ENCODE results near the gene EGLN1.
"Not testable (repeated sequence)": the region's sequence is repeated elsewhere in the genome, so short reads cannot be mapped to it uniquely, and the experiment has no call there.

EGLN1 gene

GRCh38 chr1:231421971-231422797, at the start of gene EGLN1:
TSS of gene EGLN1 (minus strand) at chr1:231422287. CDS start at chr1:231421888, 399 bp downstream.
- peak; percentile 71 for DNase-seq

GRCh38 chr1:231471500-231471899, 49.4 kb upstream of the EGLN1 start:
- DNase-seq: not testable (repeated sequence)

- not testable (repeated sequence) for DNase-seq
Measured at GRCh38 chr1:231471027-231471426, 48.9 kb upstream of the EGLN1 start.

GRCh38 chr1:231467986-231468385, 45.9 kb upstream of the EGLN1 start:
- no peak for DNase-seq

DNA sequence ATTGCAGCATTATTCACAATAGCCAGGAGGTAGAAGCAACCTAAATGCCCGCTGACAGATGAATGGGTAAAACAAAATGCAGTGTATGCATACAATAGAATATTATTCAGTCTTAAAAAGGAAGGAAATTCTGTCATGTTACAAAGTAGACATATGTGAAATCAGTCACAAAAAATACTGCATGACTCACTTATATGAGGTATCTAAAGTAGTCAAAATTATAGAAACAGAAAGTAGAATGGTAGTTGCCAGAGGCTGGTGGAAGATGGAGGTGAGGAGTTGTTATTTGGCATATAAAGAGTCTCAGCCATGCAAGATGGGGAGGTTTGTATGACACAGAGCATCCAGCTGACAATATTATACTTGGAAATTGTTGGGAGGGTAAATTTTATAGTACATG, 43.0 kb upstream of the EGLN1 start:
- DNase-seq: no peak

DNA sequence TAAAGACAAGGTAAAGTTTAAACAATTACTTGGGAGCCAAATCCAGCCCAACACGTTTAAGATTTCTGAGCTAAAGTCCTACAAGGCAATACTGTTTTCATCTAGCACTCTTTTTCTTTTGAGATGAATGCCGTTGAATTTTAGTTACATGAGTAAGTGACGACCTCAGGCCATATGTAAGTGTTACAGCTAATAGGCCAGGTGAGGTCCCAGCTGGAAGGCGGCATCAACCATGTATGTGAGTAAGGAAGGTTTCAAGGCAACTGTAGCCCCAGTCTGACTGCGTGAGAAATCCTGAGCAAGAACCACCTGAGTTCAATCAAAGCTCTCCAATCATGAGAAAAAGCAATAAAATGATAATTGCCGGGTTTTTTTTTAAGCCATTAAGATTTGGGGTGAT, 41.5 kb upstream of the EGLN1 start:
- DNase-seq: no peak

DNA sequence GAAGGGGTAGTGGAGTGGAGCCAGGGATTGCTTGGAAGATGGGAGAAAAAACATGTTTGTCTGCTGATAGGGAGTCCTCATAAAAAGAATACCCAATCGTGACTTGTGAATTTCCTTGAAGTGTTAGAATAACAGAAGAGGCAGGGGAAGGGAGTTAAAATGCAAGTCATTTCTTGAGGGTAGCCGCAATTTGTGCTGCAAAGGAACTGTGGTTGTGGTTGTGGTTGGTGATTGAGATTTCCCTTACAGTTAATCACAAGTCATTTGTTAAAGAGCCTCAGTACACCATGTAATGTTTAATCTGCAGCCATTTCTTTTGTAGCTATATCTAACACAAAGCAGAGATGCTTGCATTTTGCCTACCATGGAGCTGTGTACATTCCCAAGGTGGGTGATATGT, 38.5 kb upstream of the EGLN1 start:
- peak; percentile 40 for DNase-seq

- DNase-seq: not testable (repeated sequence)
Measured at GRCh38 chr1:231459438-231459837, 37.4 kb upstream of the EGLN1 start.

DNA sequence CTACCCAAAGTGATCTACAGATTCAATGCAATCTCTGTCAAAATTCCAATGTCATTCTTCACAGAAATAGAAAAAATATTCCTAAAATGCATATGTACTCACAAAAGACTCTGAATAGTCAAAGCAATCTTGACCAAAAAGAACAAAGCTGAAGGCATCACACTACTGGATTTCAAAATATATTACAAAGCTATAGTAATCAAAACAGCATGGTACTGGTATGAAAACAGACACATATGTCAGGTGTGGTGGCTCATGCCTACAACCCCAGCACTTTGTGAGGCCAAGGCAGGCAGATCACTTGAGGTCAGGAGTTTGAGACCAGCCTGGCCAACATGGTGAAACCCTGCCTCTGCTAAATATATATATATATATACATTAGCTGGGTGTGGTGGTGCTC, 35.9 kb upstream of the EGLN1 start:
- DNase-seq: not testable (repeated sequence)

DNA sequence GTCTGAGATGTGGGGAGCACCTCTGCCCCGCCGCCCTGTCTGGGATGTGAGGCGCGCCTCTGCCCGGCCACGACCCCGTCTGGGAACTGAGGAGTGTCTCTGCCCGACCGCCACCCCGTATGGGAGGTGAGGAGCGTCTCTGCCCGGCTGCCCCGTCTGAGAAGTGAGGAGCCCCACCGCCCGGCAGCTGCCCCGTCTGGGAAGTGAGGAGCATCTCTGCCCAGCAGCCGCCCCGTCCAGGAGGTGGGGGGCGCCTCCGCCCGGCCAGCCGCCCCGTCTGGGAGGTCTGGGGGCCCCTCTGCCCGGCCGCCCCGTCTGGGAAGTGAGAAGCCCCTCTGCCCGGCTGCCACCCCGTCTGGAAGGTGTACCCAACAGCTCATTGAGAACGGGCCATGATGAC, 32.0 kb upstream of the EGLN1 start:
- DNase-seq: not testable (repeated sequence)

DNA sequence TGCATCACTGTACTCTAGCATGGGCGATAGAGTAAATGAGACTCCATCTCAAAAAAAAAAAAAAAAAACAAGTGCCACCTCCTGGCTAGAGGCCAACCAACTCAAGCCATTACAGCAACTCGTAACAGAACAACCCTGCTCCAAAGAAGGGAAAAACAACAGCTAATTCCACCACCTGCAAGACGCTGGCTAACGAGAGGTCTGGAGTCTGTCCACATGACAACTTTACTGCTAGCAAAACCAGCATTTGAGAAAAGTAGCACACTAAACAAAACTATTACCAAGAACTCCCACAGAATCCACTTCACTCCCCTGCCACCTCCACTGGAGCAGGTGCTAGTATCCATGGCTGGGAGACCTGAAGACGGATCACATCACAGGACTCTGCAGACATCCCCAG, 24.1 kb upstream of the EGLN1 start:
- no peak for DNase-seq

GRCh38 chr1:231444059-231444458, 22.0 kb upstream of the EGLN1 start:
- DNase-seq: no peak

GRCh38 chr1:231443363-231443762, 21.3 kb upstream of the EGLN1 start:
- no peak for DNase-seq

GRCh38 chr1:231442735-231443134, 20.6 kb upstream of the EGLN1 start:
- DNase-seq: no peak

DNA sequence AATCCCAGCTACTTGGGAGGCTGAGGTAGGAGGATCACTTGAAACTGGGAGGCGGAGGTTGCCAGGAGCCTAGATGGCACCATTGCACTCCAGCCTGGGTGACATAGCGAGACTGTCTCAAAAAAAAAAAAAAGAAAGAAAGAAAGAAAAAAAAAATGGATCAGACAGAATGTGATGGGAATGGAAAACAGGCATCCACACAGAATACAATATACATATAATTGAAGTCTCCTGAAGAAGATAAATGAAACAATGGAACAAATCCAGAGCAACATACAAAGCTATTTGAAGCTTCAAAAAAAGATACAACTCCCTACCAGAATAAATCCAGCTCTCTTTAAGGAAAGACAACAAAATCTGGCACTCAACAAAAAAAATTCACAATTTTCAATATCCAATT, 10.9 kb upstream of the EGLN1 start:
- no peak for DNase-seq

DNA sequence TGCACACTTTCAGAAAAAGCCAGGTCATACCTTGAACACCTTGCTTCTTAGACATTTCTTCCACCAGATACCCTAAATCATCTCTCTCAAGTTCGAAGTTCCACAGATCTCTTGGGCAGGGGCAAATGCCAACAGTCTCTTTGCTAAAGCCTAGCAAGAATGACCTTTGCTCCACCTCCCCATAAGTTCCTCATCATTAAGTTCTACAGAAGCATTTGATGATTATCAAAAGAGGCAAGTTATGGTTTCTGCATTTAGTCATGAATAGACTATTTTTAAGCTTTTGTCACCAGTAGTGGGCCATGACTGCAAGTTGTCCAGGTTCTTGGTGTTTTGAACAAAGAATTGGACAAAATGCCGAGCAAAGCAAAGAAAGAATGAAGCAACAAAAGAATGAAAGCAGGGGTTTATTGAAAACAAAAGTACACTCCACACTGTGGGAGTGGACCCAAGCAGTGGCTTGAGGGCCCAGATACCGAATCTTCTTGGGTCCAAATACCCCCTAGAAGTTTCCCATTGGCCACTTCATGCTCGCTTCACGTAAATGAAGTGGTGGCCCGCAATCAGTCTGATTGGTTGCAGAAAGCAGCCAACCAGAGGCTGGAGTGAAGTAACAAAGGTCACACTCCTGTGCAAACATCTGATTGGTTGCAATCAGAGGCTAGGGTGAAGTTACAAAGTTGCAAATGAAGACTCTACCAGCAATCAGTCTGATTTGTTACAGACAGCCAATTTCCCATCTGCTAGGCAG, 9.8 kb upstream of the EGLN1 start:
- DNase-seq: no peak

GRCh38 chr1:231430678-231431352, 8.7 kb upstream of the EGLN1 start:
- not testable (repeated sequence) for DNase-seq

DNA sequence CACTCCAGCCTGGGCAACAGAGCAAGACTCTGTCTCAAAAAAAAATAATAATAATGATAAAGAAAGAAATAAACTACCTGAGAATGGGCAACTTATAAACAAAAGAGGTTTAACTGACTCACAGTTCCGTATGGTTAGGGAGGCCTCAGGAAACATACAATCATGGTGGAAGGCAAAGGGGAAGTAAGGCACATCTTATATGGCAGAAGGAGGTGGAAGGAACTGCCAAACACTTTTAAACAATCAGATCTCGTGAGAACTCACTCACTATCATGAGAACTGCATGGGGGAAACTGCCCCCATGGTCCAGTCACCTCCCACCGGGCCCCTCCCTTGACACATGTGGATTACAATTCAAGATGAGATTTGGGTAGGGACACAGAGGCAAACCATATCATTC, 6.3 kb upstream of the EGLN1 start:
- DNase-seq: no peak

GRCh38 chr1:231424950-231425805, 3.1 kb upstream of the EGLN1 start:
- no peak for DNase-seq

GRCh38 chr1:231423648-231424047, 1.6 kb upstream of the EGLN1 start:
- no peak for DNase-seq

- no peak for DNase-seq
Measured at GRCh38 chr1:231422798-231423309, 767 bp upstream of the EGLN1 start.

- peak; percentile 11 for DNase-seq
Measured at GRCh38 chr1:231421546-231421970, 529 bp downstream of the EGLN1 start.

Data from activated T-cell treated with anti-CD3 and anti-CD28 coated beads for 4 hours (primary cell).